ENCODE measurements around the gene CNTNAP2. TPM values are rescaled to one million over a fixed set of nuclear protein-coding genes. Genes with fewer than 3 reads are reported as not detected.

Gene CNTNAP2
- total and polyA plus RNA-seq, 9 of the 15 experiments (the other 6 are each of a cell fraction or from before 2014, with no cell fraction given), result 0.04 to 0.62 (median 0.09) TPM; not detected in 4

GRCh38 chr7:146722986-146723385 is 606.4 kb downstream of the CNTNAP2 start:
- ChIA-PET POLR2A (no interaction called here), CTCF (ENCODE audit: low intra/inter-chr PET ratio) (no interaction called here)
- Histone ChIP-seq H3K36me3 (ENCODE audit: control insufficient read depth, insufficient read depth, low read length) (no peaks in the 10 kb centered on the region), H3K9me3 (replicated peaks; ENCODE audit: control insufficient read depth, insufficient read depth, low read depth, low read length) (peaks cover 3% of the 10 kb centered on the region; the same call in 1 of the 2 replicates), H3K27ac (ENCODE audit: extremely low read depth, low read depth, low read length) (no peak overlapping the region), H3K4me1 (replicated peaks in 1 of 2; ENCODE audit: control insufficient read depth in 2 of 2, insufficient read depth in 2 of 2, low read length in 2 of 2) (no peaks in the 10 kb centered on the region), H3K4me3 (no peak overlapping the region), H4K20me1 (replicated peaks; ENCODE audit: control insufficient read depth, insufficient read depth, low read length) (no peaks in the 10 kb centered on the region), H3K79me2 (ENCODE audit: control insufficient read depth, insufficient read depth, low read length) (no peaks in the 10 kb centered on the region), H2AFZ (ENCODE audit: low read depth, low read length) (no peak overlapping the region), H3K27me3 (ENCODE audit: control insufficient read depth in 2 of 2, insufficient read depth in 2 of 2, low read length in 2 of 2) (no peaks in the 10 kb centered on the region), H3K9ac (ENCODE audit: insufficient read depth in 1 of 2, low read depth in 2 of 2, low read length in 2 of 2) (no peak overlapping the region), H3K9me1 (ENCODE audit: control insufficient read depth, insufficient read depth, low read length) (no peaks in the 10 kb centered on the region), H3K4me2 (ENCODE audit: insufficient read depth, low read length) (no peak overlapping the region)
- in situ Hi-C loops (cut with MboI), result no loop called here
- intact Hi-C loops (cut with micrococcal nuclease), result no loop called here
- WGBS (ENCODE audit: insufficient coverage, low coverage, missing lambda C conversion rate), result 0% methylated on average over 1 of the region's 1 CpG
- DNase-seq (ENCODE audit: extremely low read depth in 1 of 4, low spot score in 3 of 4) (no peak), FAIRE-seq (no peak), ATAC-seq (no peak)
- TF ChIP-seq LCOR (CRISPR knock-in tag; IDR thresholded peaks at IDR 0.05), result no peak
- TF ChIP-seq POU5F1 (IDR thresholded peaks at IDR 0.05; ENCODE audit: borderline replicate concordance, low read depth, low read length, partially characterized antibody), result no peak
- no peak for TF ChIP-seq ELF1 (tag; IDR thresholded peaks at IDR 0.05)
- TF ChIP-seq, protein P1, sequence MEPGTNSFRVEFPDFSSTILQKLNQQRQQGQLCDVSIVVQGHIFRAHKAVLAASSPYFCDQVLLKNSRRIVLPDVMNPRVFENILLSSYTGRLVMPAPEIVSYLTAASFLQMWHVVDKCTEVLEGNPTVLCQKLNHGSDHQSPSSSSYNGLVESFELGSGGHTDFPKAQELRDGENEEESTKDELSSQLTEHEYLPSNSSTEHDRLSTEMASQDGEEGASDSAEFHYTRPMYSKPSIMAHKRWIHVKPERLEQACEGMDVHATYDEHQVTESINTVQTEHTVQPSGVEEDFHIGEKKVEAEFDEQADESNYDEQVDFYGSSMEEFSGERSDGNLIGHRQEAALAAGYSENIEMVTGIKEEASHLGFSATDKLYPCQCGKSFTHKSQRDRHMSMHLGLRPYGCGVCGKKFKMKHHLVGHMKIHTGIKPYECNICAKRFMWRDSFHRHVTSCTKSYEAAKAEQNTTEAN (CRISPR knock-in tag; IDR thresholded peaks at IDR 0.05), result no peak
- TF ChIP-seq, protein P2, sequence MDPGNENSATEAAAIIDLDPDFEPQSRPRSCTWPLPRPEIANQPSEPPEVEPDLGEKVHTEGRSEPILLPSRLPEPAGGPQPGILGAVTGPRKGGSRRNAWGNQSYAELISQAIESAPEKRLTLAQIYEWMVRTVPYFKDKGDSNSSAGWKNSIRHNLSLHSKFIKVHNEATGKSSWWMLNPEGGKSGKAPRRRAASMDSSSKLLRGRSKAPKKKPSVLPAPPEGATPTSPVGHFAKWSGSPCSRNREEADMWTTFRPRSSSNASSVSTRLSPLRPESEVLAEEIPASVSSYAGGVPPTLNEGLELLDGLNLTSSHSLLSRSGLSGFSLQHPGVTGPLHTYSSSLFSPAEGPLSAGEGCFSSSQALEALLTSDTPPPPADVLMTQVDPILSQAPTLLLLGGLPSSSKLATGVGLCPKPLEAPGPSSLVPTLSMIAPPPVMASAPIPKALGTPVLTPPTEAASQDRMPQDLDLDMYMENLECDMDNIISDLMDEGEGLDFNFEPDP (CRISPR knock-in tag; IDR thresholded peaks at IDR 0.05), result no peak
- no peak for TF ChIP-seq KDM4B (IDR thresholded peaks at IDR 0.05; ENCODE audit: borderline replicate concordance in 2 of 2, low read depth in 1 of 2)
- TF ChIP-seq TAF1 (IDR thresholded peaks at IDR 0.05; ENCODE audit: control insufficient read depth, extremely low read depth, insufficient read depth, low read length, severe bottlenecking), result no peak
- TF ChIP-seq ZBTB1 (CRISPR knock-in tag; IDR thresholded peaks at IDR 0.05; ENCODE audit: borderline replicate concordance, low read depth), result no peak
- TF ChIP-seq ZBTB2 (IDR thresholded peaks at IDR 0.05), result no peak
- TF ChIP-seq HLTF (IDR thresholded peaks at IDR 0.05), result no peak
- TF ChIP-seq RBM34 (IDR thresholded peaks at IDR 0.05; ENCODE audit: borderline replicate concordance, insufficient read depth, low read length), result no peak
- no peak for TF ChIP-seq CHD2 (IDR thresholded peaks at IDR 0.05; ENCODE audit: low read depth, low read length)
- no peak for TF ChIP-seq ZNF57 (CRISPR knock-in tag; IDR thresholded peaks at IDR 0.05)
- no peak for TF ChIP-seq PTTG1 (tag; IDR thresholded peaks at IDR 0.05; ENCODE audit: low read depth)
- BruUV-seq (replicated peaks), result no TSS peak
